Fibroblast of skin of right quadriceps (primary cell): Measurements from ENCODE around the gene MED13L.
"Not testable (repeated sequence)": the region's sequence is repeated elsewhere in the genome, so short reads cannot be mapped to it uniquely, and the experiment has no call there.

Source experiments
- DNase-seq: peaks from one replicate; pipeline ENCODE4 v3.0.0-alpha.2; 2013

The MED13L gene

DNA sequence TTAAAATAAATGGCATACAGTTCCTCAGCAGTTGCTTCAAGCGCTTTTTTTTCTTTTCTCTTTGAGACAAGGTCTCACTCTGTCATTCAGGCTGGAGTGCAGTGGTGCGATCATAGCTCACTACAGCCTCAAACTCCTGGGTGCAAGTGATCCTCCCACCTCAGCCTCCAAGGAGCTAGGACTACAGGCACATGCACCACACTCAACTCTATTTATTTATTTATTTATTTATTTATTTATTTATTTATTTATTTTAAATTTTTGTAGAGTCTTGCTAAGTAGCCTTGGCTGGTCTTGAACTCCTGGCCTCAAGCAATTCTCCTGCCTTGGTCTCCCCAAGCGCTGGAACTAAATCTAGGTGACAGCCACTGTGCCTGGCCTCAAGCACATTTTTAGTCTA, 132.0 kb downstream of the MED13L start:
- DNase-seq: no peak

DNA sequence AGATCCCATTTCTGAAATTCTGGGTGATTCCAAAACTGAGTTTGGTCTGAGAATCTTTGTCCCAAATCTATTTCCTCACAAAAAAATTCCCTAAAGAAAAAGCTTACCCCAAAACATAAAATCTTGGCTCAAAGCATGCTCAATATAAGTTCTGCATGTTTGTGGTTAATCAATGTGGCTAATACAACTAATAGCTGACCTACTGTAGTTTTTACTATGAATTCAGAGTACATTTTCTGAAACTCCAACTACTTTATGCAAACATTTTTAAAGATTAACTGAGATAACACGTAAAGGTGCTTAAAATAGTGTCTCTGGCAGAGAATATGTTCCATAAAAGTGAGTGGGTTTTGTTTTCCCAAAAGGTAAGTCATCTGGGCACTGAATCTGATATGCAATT, 133.1 kb downstream of the MED13L start:
- no peak for DNase-seq

DNA sequence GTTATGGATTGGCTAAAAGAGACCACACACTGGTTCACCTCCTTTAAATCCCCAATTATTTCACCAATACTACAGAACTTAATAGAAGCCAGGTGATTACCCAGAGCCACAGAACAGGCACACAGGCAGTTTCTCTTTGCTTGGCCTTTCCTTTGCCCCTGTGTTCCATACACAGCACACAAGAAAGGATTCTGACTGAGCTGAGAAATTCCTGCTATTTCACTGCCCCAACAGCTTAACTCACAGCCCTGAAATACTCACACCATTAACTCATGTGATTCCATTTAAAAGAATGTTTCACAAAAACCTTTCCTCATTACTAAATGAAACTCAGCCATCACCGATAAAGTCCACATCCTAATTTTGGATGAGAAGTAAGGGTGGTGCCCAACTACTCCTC, 133.6 kb downstream of the MED13L start:
- peak; percentile 77 for DNase-seq

- peak; percentile 87 for DNase-seq
Observed at GRCh38 chr12:116142936-116143898, 134.3 kb downstream of the MED13L start.

- DNase-seq: no peak
Observed at GRCh38 chr12:116141833-116142162, 135.7 kb downstream of the MED13L start.

- DNase-seq: no peak
Observed at GRCh38 chr12:116141110-116141832, 136.2 kb downstream of the MED13L start.

- DNase-seq: no peak
Observed at GRCh38 chr12:116140529-116140928, 137.0 kb downstream of the MED13L start.

DNA sequence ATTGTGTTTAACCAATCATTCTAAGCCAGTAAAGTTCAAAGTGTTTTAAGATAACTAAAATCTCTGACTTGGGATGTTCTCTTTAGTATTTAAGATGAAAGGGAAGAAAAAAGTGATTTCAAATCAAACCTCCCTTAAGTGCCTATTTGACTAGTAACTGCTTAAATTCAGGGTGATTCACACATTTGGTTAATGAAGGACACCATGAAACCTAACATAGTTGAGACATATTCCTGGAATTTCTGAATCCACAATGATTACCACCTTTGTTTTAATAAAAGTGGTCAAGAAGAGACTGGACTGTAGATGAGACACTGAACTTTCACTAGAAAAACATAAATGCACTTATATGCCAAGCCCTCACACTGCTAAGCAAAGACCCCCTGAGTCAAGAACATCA, 138.7 kb downstream of the MED13L start:
- DNase-seq: peak; percentile 48

GRCh38 chr12:116138364-116138763, 139.1 kb downstream of the MED13L start:
- peak; percentile 87 for DNase-seq

DNA sequence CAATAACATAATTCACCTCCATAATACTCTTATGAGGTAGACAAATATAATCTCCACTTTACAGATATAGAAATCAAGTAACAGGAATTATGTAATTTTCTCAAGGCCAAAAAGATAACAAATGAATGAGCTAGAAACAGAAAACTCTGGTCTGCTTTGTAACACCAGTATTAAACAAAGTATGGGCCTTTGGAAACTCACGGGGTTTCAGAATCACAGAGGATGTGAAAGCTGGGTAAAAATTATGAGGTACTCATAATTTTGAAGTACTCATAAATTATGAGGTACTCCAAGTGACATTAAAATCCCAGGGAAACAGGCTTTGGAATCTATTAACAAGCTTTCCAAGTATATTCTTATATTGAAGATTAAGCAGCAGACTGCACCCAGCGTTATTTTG, 140.2 kb downstream of the MED13L start:
- no peak for DNase-seq

GRCh38 chr12:116136340-116136739, 141.2 kb downstream of the MED13L start:
- peak; percentile 75 for DNase-seq

DNA sequence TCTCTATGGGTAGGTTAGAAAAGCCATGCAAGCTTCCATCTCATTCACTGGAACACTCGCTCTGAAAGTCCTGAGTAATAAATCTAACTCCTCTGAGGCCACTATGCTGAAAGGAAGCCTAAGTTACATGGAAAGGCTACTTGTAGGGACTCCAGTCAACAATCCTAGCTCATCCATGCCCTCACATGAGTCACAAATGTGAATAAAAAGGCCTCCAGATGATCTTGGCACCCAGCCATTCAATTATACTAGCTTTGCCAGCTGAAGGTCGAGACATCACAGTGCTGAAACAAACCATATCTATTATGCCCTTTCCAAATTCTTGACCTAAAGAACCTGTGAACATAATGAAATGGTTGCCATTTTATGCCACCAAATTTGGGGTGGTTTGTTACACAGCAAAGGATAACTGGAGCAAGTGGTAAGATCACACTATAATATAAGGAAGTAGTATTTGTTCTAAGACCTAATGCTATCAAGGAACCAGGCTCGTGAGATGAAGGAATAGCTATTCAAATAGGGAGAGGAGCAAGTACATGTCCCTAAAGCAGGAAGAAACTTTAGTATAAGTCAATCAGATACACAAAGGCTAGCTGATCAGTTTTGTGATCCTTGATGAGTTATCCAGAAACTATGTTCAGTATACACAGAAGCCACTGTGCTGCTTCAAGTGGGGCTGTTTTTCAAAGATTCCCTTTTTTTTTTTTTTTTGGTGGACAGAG, 142.1 kb downstream of the MED13L start:
- peak; percentile 71 for DNase-seq

DNA sequence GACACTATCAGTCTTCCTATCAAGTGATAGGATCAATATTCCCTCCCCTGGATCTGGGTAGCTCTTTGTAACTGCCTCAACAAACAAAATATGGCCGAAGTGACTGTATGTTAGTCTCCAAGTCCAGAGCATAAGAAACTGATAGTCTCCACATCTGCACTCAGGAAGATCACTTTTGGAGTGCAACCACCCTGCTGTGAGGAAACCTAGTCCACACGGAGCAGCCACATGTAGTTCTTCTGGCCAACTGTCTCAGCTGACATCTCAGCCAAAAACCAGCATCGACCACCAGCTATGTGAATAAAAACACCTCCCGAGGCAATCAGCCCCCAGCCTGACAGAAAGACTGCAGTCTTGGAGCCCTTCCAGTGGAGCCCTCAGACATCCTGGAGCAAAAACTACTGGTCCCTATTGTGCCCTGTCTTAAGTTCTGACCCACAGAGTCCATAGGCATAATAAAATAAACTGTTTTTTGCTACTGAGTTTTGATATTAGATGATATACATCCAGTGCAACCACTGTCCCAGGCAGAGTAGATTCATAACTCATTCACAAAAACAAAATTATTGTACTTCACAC, 143.8 kb downstream of the MED13L start:
- no peak for DNase-seq

GRCh38 chr12:116133149-116133548, 144.3 kb downstream of the MED13L start:
- no peak for DNase-seq

- not testable (repeated sequence) for DNase-seq
Observed at GRCh38 chr12:116131987-116132386, 145.5 kb downstream of the MED13L start.

DNA sequence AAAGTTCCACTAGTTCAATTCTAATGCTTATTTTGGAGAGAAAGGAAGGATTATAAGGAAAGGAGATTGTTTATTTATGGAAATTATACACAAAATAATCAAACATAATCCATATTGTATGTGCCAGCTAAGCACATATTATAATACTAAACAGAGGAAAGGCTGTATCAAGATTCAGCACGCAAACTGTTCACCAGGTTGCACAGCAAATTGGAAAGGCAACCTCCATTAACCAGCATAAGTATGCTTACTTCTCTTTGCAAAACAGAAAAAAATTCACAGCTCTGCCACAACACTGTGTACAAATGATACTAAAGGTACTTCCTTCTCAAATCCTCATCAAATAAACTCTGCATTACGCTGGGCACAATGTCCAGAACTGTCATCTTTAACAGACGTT, 146.3 kb downstream of the MED13L start:
- no peak for DNase-seq

- peak; percentile 79 for DNase-seq
Observed at GRCh38 chr12:116130431-116130830, 147.1 kb downstream of the MED13L start.

GRCh38 chr12:116128779-116129178, 148.7 kb downstream of the MED13L start:
- no peak for DNase-seq

- no peak for DNase-seq
Observed at GRCh38 chr12:116127859-116128258, 149.6 kb downstream of the MED13L start.

DNA sequence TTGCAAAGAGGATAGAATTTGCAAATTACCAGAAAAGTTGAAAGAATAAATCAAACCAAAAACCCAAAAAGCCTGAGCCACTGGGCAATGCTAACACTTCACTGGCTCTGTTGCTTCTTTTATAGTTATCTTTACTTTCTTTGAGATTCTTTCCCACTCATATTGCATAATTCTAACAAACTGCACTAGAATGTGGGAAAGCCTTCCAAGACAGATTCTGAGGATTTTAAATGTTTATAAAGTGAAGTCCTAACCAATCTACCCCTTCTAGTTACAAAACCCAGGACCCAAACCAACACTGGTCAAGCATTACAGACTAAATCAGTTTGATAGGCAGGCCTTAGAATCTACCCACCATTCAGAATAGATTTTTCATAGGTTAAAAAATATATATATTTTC, 150.9 kb downstream of the MED13L start:
- peak; percentile 18 for DNase-seq

GRCh38 chr12:116125956-116126566, 151.4 kb downstream of the MED13L start:
- DNase-seq: peak; percentile 20

DNA sequence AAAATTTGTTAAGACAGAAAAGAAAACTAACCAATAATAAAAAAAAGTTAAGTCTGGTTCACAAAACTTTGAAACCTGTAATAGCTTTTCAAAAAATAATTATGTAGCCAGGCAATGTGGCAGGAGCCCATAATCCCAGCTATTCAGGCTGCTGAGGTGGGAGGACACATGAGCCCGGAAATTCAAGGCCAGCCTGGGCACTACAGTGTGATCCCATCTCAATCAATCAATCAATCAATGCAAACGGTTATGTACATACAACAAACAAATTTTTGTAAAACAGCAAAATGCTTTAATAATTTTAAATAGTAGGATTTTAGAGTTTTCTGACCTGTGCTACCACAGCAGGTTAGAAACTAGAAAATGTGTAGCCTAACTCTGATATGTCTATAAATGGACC, 152.4 kb downstream of the MED13L start:
- no peak for DNase-seq
